ENCODE data around the gene RNPS1.

Gene RNPS1

DNA sequence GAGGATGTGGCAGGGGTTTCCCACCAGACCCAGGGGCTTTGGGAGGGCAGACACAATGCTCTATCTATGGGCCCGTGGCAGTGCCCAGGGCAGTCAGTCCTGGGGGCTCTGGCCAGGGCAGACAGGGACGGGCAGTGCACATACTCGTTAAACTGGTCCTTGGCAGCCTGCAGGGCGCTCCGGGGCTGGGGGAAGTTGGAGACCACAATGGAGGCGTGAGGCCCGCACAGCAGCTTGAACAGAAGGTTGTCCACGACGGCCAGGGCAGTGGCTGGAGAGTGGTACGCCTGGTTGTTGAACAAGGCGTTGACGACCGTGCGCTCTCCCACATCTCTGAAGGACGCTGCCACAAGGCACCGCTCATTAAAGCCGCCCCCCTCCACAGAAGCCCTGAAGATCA lies 18.6 kb upstream of the RNPS1 start:
- TF ChIP-seq, protein P1, sequence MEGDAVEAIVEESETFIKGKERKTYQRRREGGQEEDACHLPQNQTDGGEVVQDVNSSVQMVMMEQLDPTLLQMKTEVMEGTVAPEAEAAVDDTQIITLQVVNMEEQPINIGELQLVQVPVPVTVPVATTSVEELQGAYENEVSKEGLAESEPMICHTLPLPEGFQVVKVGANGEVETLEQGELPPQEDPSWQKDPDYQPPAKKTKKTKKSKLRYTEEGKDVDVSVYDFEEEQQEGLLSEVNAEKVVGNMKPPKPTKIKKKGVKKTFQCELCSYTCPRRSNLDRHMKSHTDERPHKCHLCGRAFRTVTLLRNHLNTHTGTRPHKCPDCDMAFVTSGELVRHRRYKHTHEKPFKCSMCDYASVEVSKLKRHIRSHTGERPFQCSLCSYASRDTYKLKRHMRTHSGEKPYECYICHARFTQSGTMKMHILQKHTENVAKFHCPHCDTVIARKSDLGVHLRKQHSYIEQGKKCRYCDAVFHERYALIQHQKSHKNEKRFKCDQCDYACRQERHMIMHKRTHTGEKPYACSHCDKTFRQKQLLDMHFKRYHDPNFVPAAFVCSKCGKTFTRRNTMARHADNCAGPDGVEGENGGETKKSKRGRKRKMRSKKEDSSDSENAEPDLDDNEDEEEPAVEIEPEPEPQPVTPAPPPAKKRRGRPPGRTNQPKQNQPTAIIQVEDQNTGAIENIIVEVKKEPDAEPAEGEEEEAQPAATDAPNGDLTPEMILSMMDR (conservative IDR thresholded peaks at IDR 0.05): no peak

GRCh38 chr16:2285731-2286191 lies 17.8 kb upstream of the RNPS1 start:
- TF ChIP-seq, protein P1 (conservative IDR thresholded peaks at IDR 0.05): no peak

More for the DNA sequence above, 18.6 kb upstream of the RNPS1 start:
- no peak overlapping the region for H3K27ac ChIP-seq

GRCh38 chr16:2284797-2285576 lies 17.1 kb upstream of the RNPS1 start:
- H3K27ac ChIP-seq: no peak overlapping the region
- TF ChIP-seq, protein P1 (conservative IDR thresholded peaks at IDR 0.05): no peak

More at GRCh38 chr16:2285731-2286191, 17.8 kb upstream of the RNPS1 start:
- no peak overlapping the region for H3K27ac ChIP-seq

DNA sequence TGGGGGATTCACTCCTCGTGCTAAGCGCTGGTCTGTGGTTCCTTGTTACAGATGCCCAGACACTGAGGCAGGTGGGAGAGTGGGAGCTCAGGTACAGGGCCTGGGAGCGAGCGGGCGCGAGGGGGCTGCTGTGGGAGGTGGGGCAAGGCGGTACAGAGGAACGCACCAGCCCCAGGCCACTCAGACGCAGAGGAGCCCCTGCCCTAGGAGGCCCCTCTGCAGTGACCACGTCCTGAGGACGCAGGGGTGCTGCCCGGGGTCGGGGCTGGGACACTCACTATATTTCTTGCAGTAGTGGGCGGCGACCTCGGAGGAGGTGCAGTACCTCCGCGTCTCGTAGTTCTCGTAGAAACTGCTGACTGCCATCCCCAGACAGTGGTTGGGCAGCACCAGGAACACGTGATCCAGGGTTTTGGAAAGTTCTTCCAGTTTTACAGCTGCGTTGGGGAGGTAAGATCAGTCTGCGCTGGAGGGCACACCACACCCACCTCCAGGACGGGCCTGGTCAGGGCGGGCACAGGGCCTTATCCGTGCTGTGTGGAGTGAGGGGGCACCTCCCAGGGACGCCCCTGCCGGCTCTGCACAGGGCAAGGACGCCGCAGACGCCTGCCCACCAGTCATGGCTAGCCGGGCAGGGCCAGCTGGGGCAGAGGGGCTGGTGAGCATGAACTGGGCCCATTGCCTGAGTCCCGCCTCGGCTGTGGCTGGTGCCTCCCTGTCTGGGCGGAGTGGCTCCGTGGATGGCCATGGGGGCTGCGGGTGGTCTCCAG lies 16.3 kb upstream of the RNPS1 start:
- TF ChIP-seq, protein P1 (conservative IDR thresholded peaks at IDR 0.05): no peak

GRCh38 chr16:2282866-2283555 lies 15.1 kb upstream of the RNPS1 start:
- TF ChIP-seq, protein P1 (conservative IDR thresholded peaks at IDR 0.05): no peak

More for the DNA sequence above, 16.3 kb upstream of the RNPS1 start:
- H3K27ac ChIP-seq: no peak overlapping the region

DNA sequence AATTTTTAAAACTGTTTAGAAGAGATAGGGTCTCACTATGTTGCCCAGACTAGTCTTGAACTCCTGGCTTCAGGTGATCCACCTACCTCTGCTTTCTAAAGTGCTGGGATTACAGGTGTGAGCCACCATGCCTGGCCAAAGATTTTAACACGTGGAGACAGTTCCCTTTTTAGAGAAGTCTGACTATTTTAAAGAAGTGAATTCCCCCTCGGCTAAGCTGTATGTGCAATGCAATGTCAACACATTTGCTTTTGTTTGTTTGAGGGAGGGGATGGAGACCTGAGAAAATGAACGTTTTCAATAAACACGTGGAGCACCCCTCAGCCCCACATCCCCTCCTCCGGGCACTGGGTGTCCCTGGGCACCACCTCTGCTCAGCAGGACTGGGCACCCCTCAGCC lies 14.3 kb upstream of the RNPS1 start:
- TF ChIP-seq, protein P1 (conservative IDR thresholded peaks at IDR 0.05): no peak
- no peak overlapping the region for H3K27ac ChIP-seq

More at GRCh38 chr16:2282866-2283555, 15.1 kb upstream of the RNPS1 start:
- H3K27ac ChIP-seq: no peak overlapping the region

Measured in VCaP (cell line).